Neural progenitor cell (in vitro differentiated cells): Measurements from ENCODE around the gene CTR9.

Experiments
- EZH2 ChIP-seq: fragments of 200-600 bp; sonication (generic); IDR thresholded peaks from 2 replicates; pipeline ENCODE4 v1.6.1; 2017; ENCODE audit warnings: antibody characterized with exemption, mild to moderate bottlenecking, moderate library complexity
- EZH2phosphoT487 ChIP-seq: fragments of 200-600 bp; sonication (generic); IDR thresholded peaks from 2 replicates; pipeline ENCODE4 v1.6.1; 2017; ENCODE audit warnings: antibody characterized with exemption
- TF ChIP-seq, protein P1 (sequence below): fragments of 200-600 bp; sonication (generic); IDR thresholded peaks from 2 replicates; pipeline ENCODE4 v1.5.1; 2017; ENCODE audit warnings: antibody characterized with exemption, mild to moderate bottlenecking

- TF ChIP-seq, protein P1, sequence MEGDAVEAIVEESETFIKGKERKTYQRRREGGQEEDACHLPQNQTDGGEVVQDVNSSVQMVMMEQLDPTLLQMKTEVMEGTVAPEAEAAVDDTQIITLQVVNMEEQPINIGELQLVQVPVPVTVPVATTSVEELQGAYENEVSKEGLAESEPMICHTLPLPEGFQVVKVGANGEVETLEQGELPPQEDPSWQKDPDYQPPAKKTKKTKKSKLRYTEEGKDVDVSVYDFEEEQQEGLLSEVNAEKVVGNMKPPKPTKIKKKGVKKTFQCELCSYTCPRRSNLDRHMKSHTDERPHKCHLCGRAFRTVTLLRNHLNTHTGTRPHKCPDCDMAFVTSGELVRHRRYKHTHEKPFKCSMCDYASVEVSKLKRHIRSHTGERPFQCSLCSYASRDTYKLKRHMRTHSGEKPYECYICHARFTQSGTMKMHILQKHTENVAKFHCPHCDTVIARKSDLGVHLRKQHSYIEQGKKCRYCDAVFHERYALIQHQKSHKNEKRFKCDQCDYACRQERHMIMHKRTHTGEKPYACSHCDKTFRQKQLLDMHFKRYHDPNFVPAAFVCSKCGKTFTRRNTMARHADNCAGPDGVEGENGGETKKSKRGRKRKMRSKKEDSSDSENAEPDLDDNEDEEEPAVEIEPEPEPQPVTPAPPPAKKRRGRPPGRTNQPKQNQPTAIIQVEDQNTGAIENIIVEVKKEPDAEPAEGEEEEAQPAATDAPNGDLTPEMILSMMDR, result no peak
- TF ChIP-seq EZH2phosphoT487 (no peak), EZH2 (no peak)
These were observed 34.9 kb upstream of the CTR9 start for GRCh38 chr11:10716122-10716521.
